HFFc6 (cell line): Measurements from ENCODE around the gene SLC38A7. TPM values are rescaled to one million over a fixed set of nuclear protein-coding genes. Genes with fewer than 3 reads are reported as not detected.

Experiments
- DNase-seq: peaks from one replicate; pipeline ENCODE4 v3.0.0-alpha.2; 2018
- H3K27ac Mint-ChIP-seq: 2 replicates; pipeline ENCODE4 v1.8.0; 2020; ENCODE audit warnings: mild to moderate bottlenecking, mixed read lengths
- H3K27me3 Mint-ChIP-seq: 2 replicates; pipeline ENCODE4 v1.8.0; 2021; ENCODE audit warnings: mild to moderate bottlenecking, moderate library complexity, mixed read lengths; ENCODE audit not compliant: insufficient read depth
- H3K36me3 Mint-ChIP-seq: 2 replicates; pipeline ENCODE4 v1.8.0; 2021; ENCODE audit warnings: low read depth, mixed read lengths
- H3K4me1 Mint-ChIP-seq: 2 replicates; pipeline ENCODE4 v1.8.0; 2020; ENCODE audit warnings: low read depth, mixed read lengths
- H3K4me3 Mint-ChIP-seq: 2 replicates; pipeline ENCODE4 v1.8.0; 2020; ENCODE audit warnings: mild to moderate bottlenecking, moderate library complexity, mixed read lengths
- H3K9me3 Mint-ChIP-seq: 2 replicates; pipeline ENCODE4 v1.8.0; 2020; ENCODE audit warnings: mild to moderate bottlenecking, mixed read lengths
- total RNA-seq, 6 experiments: library from RNA; stranded (reverse); fragmentation: NEBNext Ultra II Directional; extraction: Animal tissue kit (Norgen Biotek cat#: 25700); gene quantifications; 2 replicates in 1 of 6; 3 replicates in 5 of 6; pipeline ENCODE4 v1.2.3, GENCODE V29; 2021
- TF ChIP-seq, protein P1 (sequence below): fragments of 200-600 bp; sonication (generic); IDR thresholded peaks from 2 replicates; pipeline ENCODE4 v1.5.0; 2021; ENCODE audit warnings: antibody characterized with exemption, mild to moderate bottlenecking

SLC38A7 gene
- total RNA-seq, 6 experiments from 2014 or later, result 20.3 to 24.2 (median 22.6) TPM

- TF ChIP-seq, protein P1, sequence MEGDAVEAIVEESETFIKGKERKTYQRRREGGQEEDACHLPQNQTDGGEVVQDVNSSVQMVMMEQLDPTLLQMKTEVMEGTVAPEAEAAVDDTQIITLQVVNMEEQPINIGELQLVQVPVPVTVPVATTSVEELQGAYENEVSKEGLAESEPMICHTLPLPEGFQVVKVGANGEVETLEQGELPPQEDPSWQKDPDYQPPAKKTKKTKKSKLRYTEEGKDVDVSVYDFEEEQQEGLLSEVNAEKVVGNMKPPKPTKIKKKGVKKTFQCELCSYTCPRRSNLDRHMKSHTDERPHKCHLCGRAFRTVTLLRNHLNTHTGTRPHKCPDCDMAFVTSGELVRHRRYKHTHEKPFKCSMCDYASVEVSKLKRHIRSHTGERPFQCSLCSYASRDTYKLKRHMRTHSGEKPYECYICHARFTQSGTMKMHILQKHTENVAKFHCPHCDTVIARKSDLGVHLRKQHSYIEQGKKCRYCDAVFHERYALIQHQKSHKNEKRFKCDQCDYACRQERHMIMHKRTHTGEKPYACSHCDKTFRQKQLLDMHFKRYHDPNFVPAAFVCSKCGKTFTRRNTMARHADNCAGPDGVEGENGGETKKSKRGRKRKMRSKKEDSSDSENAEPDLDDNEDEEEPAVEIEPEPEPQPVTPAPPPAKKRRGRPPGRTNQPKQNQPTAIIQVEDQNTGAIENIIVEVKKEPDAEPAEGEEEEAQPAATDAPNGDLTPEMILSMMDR, result no peak
- H3K9me3 Mint-ChIP-seq, result no peaks in the 10 kb centered on the region
- H3K27me3 Mint-ChIP-seq, result no peaks in the 10 kb centered on the region
- H3K4me1 Mint-ChIP-seq, result no peaks in the 10 kb centered on the region
- no peak overlapping the region for H3K4me3 Mint-ChIP-seq
- H3K27ac Mint-ChIP-seq, result no peak overlapping the region
- peaks cover 9% of the 10 kb centered on the region; the same call in 1 of the 2 replicates for H3K36me3 Mint-ChIP-seq
- no peak for DNase-seq
These were observed 64.2 kb downstream of the SLC38A7 start for GRCh38 chr16:58620396-58620795.

DNA sequence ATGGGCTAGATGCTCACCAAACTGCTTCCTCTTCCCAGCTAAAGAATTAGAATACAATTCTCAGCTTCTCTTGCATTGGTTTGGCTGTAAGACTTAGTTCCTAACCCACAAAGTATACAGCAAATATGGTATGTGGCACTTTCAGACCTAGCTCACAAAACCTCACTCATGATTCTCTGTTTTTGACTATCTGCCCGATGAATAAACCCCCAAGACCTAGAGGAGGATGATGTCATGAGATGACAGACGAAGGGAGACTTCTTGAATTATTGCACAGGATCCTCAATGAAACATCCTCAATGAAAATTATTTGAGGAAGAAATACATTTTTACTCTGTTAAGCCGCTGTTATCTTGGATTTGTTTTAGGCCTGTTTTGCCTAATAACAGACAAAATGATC is 69.3 kb downstream of the SLC38A7 start:
- TF ChIP-seq, protein P1, result no peak
- Mint-ChIP-seq H3K4me3 (no peak overlapping the region), H3K4me1 (no peaks in the 10 kb centered on the region), H3K36me3 (peaks cover 9% of the 10 kb centered on the region; the same call in 1 of the 2 replicates), H3K9me3 (no peaks in the 10 kb centered on the region), H3K27ac (no peak overlapping the region), H3K27me3 (no peaks in the 10 kb centered on the region)
- no peak for DNase-seq

Other genes starting within 250 kb of the SLC38A7 start
- gene NDRG4, start 184.6 kb downstream of the SLC38A7 start, total RNA-seq, result 1 to 10 TPM; 1.5 to 5.3 (median 3.6) TPM
- 1 to 10 TPM; 1.8 to 3.5 (median 2.9) TPM for gene SETD6, start 169.3 kb downstream of the SLC38A7 start, total RNA-seq
- gene CNOT1, start 54.9 kb downstream of the SLC38A7 start, total RNA-seq, result 100 to 1,000 TPM; 114 to 139 (median 121) TPM
- 100 to 1,000 TPM; 131 to 152 (median 138) TPM for gene GOT2, start 49.5 kb upstream of the SLC38A7 start, total RNA-seq